ENCODE results near the gene SLC39A6. TPM values are rescaled to one million over a fixed set of nuclear protein-coding genes. Genes with fewer than 3 reads are reported as not detected.
"Not testable (repeated sequence)": the region's sequence is repeated elsewhere in the genome, so short reads cannot be mapped to it uniquely, and the experiment has no call there.

SLC39A6 gene
- total RNA-seq, 3 donors from 2014 or later = 6.6 to 23.3 (median 10.3) TPM

DNA sequence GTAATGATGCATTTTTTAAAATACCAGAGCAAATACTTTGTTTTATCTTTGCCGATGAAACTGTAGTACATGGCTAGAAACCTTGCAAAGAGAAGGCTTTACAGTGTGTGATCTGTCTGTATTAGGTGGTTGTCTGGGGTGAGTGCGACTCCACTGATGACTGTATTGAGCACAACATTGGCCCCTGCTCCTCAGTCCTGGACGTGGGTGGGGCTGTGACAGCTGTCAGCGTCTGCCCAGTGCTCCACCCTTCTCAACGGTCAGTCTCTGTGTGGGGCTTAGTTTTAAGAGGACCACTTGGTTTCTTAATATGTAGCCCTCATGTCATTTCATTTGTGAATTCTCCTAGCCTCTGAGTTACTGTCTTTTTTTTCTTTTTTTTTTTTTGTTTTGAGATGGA lies 40.8 kb upstream of the SLC39A6 start:
- ATAC-seq = no peak
- intact Hi-C loops (cut with DNase I, micrococcal nuclease) = no loop called here
- H3K4me1 ChIP-seq (ENCODE audit: low read depth) = no peaks in the 10 kb centered on the region
- H3K36me3 ChIP-seq (ENCODE audit: low read depth) = no peaks in the 10 kb centered on the region
- TF ChIP-seq, protein P1, sequence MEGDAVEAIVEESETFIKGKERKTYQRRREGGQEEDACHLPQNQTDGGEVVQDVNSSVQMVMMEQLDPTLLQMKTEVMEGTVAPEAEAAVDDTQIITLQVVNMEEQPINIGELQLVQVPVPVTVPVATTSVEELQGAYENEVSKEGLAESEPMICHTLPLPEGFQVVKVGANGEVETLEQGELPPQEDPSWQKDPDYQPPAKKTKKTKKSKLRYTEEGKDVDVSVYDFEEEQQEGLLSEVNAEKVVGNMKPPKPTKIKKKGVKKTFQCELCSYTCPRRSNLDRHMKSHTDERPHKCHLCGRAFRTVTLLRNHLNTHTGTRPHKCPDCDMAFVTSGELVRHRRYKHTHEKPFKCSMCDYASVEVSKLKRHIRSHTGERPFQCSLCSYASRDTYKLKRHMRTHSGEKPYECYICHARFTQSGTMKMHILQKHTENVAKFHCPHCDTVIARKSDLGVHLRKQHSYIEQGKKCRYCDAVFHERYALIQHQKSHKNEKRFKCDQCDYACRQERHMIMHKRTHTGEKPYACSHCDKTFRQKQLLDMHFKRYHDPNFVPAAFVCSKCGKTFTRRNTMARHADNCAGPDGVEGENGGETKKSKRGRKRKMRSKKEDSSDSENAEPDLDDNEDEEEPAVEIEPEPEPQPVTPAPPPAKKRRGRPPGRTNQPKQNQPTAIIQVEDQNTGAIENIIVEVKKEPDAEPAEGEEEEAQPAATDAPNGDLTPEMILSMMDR (IDR thresholded peaks at IDR 0.05) = no peak
- no peak for DNase-seq
- no peaks in the 10 kb centered on the region for H3K9me3 ChIP-seq
- no peak overlapping the region for H3K4me3 ChIP-seq

DNA sequence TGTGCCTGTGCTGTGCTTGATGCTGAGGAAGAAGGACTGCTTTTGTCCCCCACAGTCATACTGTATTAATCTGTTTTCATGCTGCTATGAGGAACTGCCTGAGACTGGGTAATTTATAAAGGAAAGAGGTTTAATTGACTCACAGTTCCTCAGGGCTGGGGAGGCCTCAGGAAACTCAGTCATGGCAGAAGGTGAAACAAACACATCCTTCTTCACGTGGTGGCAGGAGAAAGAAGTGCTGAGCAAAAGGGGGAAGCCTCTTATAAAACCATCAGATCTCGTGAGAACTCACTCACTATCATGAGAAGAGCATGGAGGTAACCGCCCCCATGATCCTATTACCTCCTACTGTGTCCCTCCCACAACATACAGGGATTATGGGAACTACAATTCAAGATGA lies 39.2 kb upstream of the SLC39A6 start:
- DNase-seq; ATAC-seq; H3K4me1 ChIP-seq (ENCODE audit: low read depth); intact Hi-C loops (cut with DNase I, micrococcal nuclease); H3K4me3 ChIP-seq; H3K36me3 ChIP-seq (ENCODE audit: low read depth); H3K9me3 ChIP-seq: not testable (repeated sequence)

DNA sequence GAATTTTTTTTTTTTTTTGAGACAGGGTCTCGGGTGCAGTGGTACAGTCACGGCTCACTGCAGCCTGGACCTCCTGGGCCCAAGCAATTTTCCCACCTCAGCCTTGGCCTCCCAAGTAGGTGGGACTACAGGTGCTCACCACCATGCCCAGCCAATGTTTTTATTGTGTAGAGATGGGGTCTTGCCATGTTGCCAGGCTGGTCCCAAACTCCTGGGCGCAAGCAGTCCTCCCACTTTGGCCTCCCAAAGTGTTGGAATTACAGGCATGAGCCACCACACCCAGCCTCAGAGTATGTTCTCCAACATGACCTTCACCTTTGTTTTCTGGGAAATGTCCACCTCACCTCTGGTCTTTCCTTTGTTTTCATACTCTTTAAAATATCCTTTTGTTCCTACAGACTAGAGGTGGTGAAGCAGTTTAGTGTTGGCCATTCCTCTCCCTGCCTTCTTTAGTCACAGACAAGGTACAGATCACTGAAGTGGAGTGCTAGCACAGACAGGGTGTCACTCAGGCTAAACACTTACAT lies 38.6 kb upstream of the SLC39A6 start:
- TF ChIP-seq, protein P1 (IDR thresholded peaks at IDR 0.05) = no peak
- no peaks in the 10 kb centered on the region for H3K9me3 ChIP-seq
- intact Hi-C loops (cut with DNase I, micrococcal nuclease) = no loop called here
- H3K4me1 ChIP-seq (ENCODE audit: low read depth) = no peaks in the 10 kb centered on the region
- DNase-seq = no peak
- no peak overlapping the region for H3K4me3 ChIP-seq
- no peak for ATAC-seq
- H3K36me3 ChIP-seq (ENCODE audit: low read depth) = no peaks in the 10 kb centered on the region

DNA sequence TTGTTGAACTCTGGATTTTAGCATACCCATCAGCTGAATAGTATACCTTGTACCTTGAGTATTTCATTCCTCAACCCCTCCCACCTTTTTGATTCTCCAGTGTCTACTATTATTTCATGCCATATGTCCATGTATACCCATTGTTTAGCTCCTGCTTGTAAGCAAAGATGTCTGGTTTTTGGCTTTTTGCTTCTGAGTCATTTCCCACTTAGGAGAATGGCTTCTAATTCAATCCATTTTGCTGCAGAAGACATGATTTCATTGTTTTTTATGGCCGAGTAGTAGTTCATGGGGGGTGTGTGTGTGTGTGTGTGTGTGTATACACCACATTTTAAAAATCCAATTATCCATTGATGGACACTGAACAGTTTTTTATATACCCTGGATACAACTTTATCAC lies 33.8 kb upstream of the SLC39A6 start:
- no peak for ATAC-seq
- intact Hi-C loops (cut with DNase I, micrococcal nuclease) = no loop called here
- Histone ChIP-seq H3K9me3 (no peaks in the 10 kb centered on the region), H3K36me3 (ENCODE audit: low read depth) (peaks cover 16% of the 10 kb centered on the region), H3K4me3 (no peak overlapping the region), H3K4me1 (ENCODE audit: low read depth) (no peaks in the 10 kb centered on the region)
- no peak for DNase-seq
- TF ChIP-seq, protein P1 (IDR thresholded peaks at IDR 0.05) = no peak

DNA sequence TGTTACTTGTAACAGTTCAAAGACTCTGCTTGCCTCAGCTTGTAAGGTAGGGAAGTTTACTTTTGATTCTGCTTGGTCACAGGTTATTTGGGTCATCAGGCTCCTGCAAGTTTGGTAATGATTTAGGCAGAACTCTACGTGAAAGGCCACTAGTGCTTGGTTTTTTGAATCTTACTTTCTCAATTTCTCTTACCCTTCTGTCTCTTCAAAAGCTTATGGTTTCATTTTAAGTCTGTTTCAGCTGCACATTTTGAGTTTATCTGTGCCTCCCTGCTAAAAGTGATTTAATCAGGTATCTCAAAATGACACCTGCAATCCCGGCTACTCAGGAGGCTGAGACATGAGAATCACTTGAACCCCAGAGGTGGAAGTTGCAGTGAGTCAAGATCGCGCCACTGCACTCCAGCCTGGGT lies 31.8 kb upstream of the SLC39A6 start:
- no peak overlapping the region for H3K4me3 ChIP-seq
- no peaks in the 10 kb centered on the region for H3K4me1 ChIP-seq (ENCODE audit: low read depth)
- intact Hi-C loops (cut with DNase I, micrococcal nuclease) = no loop called here
- DNase-seq (no peak), ATAC-seq (no peak)
- H3K9me3 ChIP-seq = no peaks in the 10 kb centered on the region
- TF ChIP-seq, protein P1 (IDR thresholded peaks at IDR 0.05) = no peak
- H3K36me3 ChIP-seq (ENCODE audit: low read depth) = peaks cover 16% of the 10 kb centered on the region

DNA sequence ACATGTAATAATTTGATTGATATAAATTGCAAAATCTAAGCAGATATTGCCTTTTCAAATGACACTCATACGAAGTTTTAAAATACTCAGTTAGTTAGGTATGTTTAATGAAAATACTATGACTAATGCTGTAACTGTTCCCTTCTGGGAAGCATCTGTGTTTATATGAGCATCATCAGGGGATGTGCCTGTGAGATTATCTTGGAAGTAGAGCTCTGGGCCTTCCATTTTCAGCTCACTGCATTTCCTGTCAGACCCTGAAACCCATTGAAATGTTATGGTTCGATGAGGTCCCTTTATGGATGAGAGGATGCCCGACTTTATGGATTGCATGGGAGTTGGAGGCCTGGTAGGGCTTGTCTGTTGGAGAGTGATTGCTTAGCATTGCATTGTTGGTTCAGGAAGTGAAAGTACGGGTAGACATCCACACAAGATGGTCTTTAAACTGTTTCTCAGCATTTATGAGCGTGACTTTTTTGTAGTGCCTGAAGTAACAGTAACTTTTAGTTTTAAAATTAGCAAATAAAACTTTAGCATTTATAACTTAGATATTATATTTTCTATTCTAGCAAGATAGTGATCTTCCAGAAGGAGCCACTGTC lies 29.2 kb upstream of the SLC39A6 start:
- H3K9me3 ChIP-seq = no peaks in the 10 kb centered on the region
- TF ChIP-seq, protein P1 (IDR thresholded peaks at IDR 0.05) = no peak
- peaks cover 16% of the 10 kb centered on the region for H3K36me3 ChIP-seq (ENCODE audit: low read depth)
- no peaks in the 10 kb centered on the region for H3K4me1 ChIP-seq (ENCODE audit: low read depth)
- no peak overlapping the region for H3K4me3 ChIP-seq
- ATAC-seq = no peak
- no peak for DNase-seq
- intact Hi-C loops (cut with DNase I, micrococcal nuclease) = no loop called here
